Loucy (cell line): ENCODE data around the gene ZDHHC14.

ENCODE experiments used
- H2AFZ ChIP-seq: fragments of 200-600 bp; sonication (generic); 2 replicates; pipeline ENCODE4 v1.6.0; 2016; ENCODE audit warnings: antibody characterized with exemption, mild to moderate bottlenecking, low read length, moderate library complexity
- H3F3A ChIP-seq: fragments of 200-600 bp; 2 replicates; pipeline ENCODE4 v1.6.0; 2016; ENCODE audit warnings: antibody characterized with exemption, low read depth, mild to moderate bottlenecking
- H3K27me3 ChIP-seq: fragments of 200-600 bp; sonication (generic); 2 replicates; pipeline ENCODE4 v1.6.1; 2014; ENCODE audit warnings: low read length, mild to moderate bottlenecking; ENCODE audit not compliant: insufficient read depth, poor library complexity, severe bottlenecking
- H3K36me3 ChIP-seq: fragments of 200-600 bp; sonication (generic); 2 replicates; pipeline ENCODE4 v1.6.1; 2016; ENCODE audit warnings: low read length; ENCODE audit not compliant: insufficient read depth
- H3K4me1 ChIP-seq: fragments of 200-600 bp; sonication (generic); 2 replicates; pipeline ENCODE4 v1.5.1; 2014; ENCODE audit warnings: low read length, mild to moderate bottlenecking; ENCODE audit not compliant: insufficient read depth, poor library complexity, severe bottlenecking
- H3K4me2 ChIP-seq: fragments of 200-600 bp; sonication (generic); 2 replicates; pipeline ENCODE4 v1.6.0; 2014; ENCODE audit warnings: antibody characterized with exemption, low read length, low read depth, mild to moderate bottlenecking; ENCODE audit not compliant: poor library complexity, severe bottlenecking
- H3K4me3 ChIP-seq: fragments of 200-600 bp; sonication (generic); 2 replicates; pipeline ENCODE4 v1.5.1; 2014; ENCODE audit warnings: low read length, mild to moderate bottlenecking, mixed read lengths; ENCODE audit not compliant: poor library complexity, severe bottlenecking
- H3K79me2 ChIP-seq: fragments of 200-600 bp; sonication (generic); 2 replicates; pipeline ENCODE4 v1.6.1; 2014; ENCODE audit warnings: low read length; ENCODE audit not compliant: insufficient read depth
- H3K9ac ChIP-seq: fragments of 200-600 bp; sonication (generic); 2 replicates; pipeline ENCODE4 v1.6.0; 2014; ENCODE audit warnings: mild to moderate bottlenecking, low read depth, low read length, moderate library complexity; ENCODE audit not compliant: poor library complexity, severe bottlenecking
- H3K9me2 ChIP-seq: fragments of 200-600 bp; sonication (generic); replicated peaks from 2 replicates; pipeline ENCODE4 v1.6.1; 2016; ENCODE audit warnings: low read depth, low read length, mixed read lengths
- H3K9me3 ChIP-seq: fragments of 200-600 bp; sonication (generic); 2 replicates; pipeline ENCODE4 v1.6.1; 2014; ENCODE audit warnings: mild to moderate bottlenecking, antibody characterized with exemption, low read length, low read depth; ENCODE audit not compliant: insufficient read depth
- H4K20me1 ChIP-seq: fragments of 200-600 bp; sonication (generic); 2 replicates; pipeline ENCODE4 v1.6.0; 2014; ENCODE audit warnings: antibody characterized with exemption, low read length, mild to moderate bottlenecking; ENCODE audit not compliant: insufficient read depth, poor library complexity, severe bottlenecking
- EZH2phosphoT487 ChIP-seq: fragments of 200-600 bp; IDR thresholded peaks from 2 replicates; pipeline ENCODE4 v1.6.1; 2018; ENCODE audit warnings: antibody characterized with exemption, mild to moderate bottlenecking, moderate library complexity, borderline replicate concordance
- TF ChIP-seq, protein P1 (sequence below): fragments of 200-600 bp; sonication (generic); conservative IDR thresholded peaks from 2 replicates; pipeline ENCODE4 v1.5.1; 2014; ENCODE audit warnings: mild to moderate bottlenecking, antibody characterized with exemption, low read length

Gene ZDHHC14

DNA sequence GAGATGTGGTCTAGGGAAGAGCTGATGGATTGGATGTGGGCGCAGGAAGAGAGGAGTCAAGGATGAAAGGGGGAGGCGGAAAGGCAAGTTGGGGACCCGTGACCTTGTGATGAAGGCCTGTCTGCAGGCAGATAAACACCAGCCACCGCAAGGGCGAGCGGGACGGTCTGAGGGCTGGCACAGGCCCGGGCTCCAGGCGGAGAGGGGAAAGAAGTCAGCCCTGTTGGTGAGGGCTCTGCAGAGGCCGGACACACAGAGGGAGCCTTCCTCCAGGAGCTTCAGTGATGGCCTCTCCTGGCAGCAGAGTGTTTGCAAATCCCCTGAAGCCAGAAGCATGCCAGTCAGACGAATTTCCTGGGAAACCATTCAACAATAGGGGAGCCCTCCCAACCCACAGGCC, 112.2 kb downstream of the ZDHHC14 start:
- TF ChIP-seq, protein P1, sequence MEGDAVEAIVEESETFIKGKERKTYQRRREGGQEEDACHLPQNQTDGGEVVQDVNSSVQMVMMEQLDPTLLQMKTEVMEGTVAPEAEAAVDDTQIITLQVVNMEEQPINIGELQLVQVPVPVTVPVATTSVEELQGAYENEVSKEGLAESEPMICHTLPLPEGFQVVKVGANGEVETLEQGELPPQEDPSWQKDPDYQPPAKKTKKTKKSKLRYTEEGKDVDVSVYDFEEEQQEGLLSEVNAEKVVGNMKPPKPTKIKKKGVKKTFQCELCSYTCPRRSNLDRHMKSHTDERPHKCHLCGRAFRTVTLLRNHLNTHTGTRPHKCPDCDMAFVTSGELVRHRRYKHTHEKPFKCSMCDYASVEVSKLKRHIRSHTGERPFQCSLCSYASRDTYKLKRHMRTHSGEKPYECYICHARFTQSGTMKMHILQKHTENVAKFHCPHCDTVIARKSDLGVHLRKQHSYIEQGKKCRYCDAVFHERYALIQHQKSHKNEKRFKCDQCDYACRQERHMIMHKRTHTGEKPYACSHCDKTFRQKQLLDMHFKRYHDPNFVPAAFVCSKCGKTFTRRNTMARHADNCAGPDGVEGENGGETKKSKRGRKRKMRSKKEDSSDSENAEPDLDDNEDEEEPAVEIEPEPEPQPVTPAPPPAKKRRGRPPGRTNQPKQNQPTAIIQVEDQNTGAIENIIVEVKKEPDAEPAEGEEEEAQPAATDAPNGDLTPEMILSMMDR = no peak
- no peak for TF ChIP-seq EZH2phosphoT487
- H3K4me1 ChIP-seq = peaks cover 11% of the 10 kb centered on the region
- no peaks in the 10 kb centered on the region for H3K27me3 ChIP-seq
- no peaks in the 10 kb centered on the region for H3K9me2 ChIP-seq
- no peak overlapping the region for H3K4me2 ChIP-seq
- no peaks in the 10 kb centered on the region for H3K36me3 ChIP-seq
- H3K9me3 ChIP-seq = no peaks in the 10 kb centered on the region
- H3F3A ChIP-seq = no peaks in the 10 kb centered on the region
- no peaks in the 10 kb centered on the region for H4K20me1 ChIP-seq
- no peaks in the 10 kb centered on the region for H3K79me2 ChIP-seq
- H3K4me3 ChIP-seq = no peak overlapping the region
- H3K9ac ChIP-seq = no peak overlapping the region
- H2AFZ ChIP-seq = no peak overlapping the region

DNA sequence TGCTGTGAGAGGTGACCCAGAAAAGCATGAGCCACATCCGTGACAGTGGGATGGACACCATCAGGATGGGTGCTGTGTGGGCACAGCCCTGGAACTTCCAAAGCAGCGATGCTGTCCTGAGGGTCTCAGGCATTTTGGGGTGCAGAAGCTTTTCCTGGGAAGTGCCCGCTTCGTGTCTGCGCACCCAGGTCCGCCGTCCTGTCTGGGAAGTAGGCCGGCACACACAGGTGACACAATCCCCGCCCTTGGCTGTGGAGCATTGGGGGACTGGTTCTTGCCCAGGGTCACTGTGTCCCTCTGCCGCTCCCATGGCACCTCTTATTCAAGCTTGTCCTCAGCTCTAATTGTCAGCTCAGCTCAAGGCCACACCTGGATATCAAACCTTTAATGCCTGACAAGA, 112.6 kb downstream of the ZDHHC14 start:
- H3F3A ChIP-seq = no peaks in the 10 kb centered on the region
- H4K20me1 ChIP-seq = no peaks in the 10 kb centered on the region
- peaks cover 11% of the 10 kb centered on the region for H3K4me1 ChIP-seq
- no peak overlapping the region for H3K4me2 ChIP-seq
- H3K9me2 ChIP-seq = no peaks in the 10 kb centered on the region
- TF ChIP-seq EZH2phosphoT487 = no peak
- TF ChIP-seq, protein P1 = no peak
- no peaks in the 10 kb centered on the region for H3K79me2 ChIP-seq
- no peaks in the 10 kb centered on the region for H3K9me3 ChIP-seq
- H3K4me3 ChIP-seq = no peak overlapping the region
- H3K9ac ChIP-seq = no peak overlapping the region
- no peak overlapping the region for H2AFZ ChIP-seq
- no peaks in the 10 kb centered on the region for H3K27me3 ChIP-seq
- H3K36me3 ChIP-seq = no peaks in the 10 kb centered on the region

DNA sequence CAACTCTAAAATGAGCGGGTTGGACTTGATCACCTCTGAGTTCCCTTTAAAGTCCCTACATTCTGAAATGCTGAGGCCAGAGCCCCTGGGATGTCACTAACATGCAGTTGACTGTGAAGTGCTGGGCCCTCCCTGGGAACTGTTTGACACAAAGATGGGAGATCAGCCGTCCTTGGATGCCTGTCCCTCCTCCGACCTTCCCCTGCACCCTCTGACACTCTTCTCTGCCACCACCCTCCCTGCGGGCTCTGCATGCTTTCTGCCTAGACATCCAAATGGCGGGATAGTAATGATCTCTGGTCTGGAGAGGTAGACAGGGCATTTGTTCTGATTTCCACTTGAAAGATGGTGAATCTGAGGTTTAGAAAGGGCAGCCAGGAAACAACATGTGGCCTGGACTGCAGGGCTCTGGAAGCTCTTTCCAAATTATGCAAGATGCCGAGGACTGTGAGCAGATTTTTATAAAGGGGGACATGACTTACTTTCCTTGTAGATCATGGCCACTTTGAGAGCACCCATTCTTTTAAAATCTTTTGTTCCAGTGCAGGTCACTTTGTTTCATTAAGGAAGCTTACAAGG, 113.2 kb downstream of the ZDHHC14 start:
- H3K27me3 ChIP-seq = no peaks in the 10 kb centered on the region
- no peaks in the 10 kb centered on the region for H3K9me2 ChIP-seq
- H3K4me1 ChIP-seq = peaks cover 7% of the 10 kb centered on the region
- no peaks in the 10 kb centered on the region for H3F3A ChIP-seq
- no peak overlapping the region for H3K4me3 ChIP-seq
- no peak overlapping the region for H3K4me2 ChIP-seq
- H3K9me3 ChIP-seq = no peaks in the 10 kb centered on the region
- TF ChIP-seq, protein P1 = no peak
- no peak for TF ChIP-seq EZH2phosphoT487
- H3K36me3 ChIP-seq = no peaks in the 10 kb centered on the region
- H3K79me2 ChIP-seq = no peaks in the 10 kb centered on the region
- H4K20me1 ChIP-seq = no peaks in the 10 kb centered on the region
- H3K9ac ChIP-seq = no peak overlapping the region
- no peak overlapping the region for H2AFZ ChIP-seq
